SHP77 treated with DMSO at 0.1 percent for 48 hours (cell line): ENCODE results near the gene IGSF3.
"Not testable (repeated sequence)": the region's sequence is repeated elsewhere in the genome, so short reads cannot be mapped to it uniquely, and the experiment has no call there.

Experiments used
- DNase-seq: peaks from one replicate; lab custom pipeline; 2025; lab: John Stamatoyannopoulos, UW

Gene IGSF3

DNA sequence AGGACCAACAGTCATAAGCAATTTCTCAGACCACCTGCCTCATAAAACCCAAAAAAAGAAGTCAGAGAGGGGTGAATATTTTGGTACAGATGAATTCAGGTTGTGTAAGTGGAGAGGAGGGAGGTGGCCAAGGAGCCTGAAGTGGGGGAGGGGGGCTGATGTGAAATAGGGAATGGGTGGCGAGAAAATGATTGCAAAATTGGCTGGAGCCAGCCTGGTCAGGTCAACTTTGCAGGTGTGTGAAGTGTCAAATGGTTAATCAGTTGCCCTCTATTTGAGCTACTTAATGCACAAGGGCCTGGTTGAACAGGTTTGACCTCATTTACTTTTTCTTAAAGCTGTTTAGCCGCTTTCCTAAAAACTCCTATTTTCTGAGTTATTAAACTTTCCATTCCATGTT lies 38.1 kb downstream of the IGSF3 start:
- not testable (repeated sequence) for DNase-seq

DNA sequence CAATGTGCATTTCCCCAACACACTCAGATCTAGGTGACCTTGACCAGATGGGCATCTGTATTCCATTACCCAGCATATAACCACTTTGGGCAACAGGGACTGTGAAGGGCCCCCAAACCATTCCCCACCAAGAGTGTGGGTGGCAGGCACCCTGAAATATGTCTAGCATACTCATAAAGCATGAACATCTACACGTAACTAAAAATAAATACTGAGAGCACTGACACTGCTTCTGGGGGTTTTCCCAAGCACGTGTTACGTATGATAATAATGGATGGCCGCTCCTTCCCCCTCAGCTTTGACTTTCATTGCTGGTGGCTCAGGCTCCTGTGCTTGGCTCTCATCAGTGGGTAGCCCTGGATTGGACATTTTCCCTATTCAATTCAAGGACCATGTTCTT lies 39.1 kb downstream of the IGSF3 start:
- no peak for DNase-seq

DNA sequence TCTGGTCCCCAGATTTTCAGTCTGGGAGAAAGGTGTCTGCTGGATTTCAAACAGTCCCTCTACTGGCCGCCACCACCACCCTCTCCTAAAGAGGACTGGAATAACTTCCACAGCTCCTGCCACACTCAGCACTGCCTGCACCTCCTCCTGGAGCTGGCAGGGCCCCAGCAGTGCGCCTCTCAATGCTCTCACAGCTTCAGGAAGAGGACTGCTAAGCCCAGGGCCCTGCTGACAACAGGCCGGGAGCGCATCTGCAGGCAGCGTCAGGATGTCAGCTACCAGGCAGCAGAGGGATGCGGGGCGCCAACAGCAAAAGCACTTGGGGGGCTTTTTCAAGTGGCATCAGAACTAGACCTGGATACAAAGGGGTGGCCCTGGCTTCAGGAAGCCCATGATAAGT lies 40.2 kb downstream of the IGSF3 start:
- DNase-seq, result not testable (repeated sequence)

DNA sequence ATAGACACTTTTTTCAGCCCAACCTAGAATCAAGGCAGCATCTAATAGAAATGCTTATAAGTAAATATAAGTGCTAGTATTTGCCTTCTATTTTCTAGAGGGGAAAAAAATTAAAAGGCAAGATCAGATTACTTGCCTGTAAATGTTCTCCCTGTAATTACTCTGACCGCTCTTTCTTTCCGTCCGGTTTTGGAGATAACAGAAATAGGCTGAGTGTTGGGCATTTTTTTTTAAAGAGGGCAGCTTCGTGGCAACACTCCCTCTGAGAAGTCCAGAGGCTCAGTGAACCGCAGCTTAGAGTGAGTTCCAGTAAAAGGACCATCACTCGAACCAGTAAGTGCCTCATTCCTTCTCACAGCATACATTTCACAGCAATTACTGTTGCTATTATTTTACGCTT lies 40.6 kb downstream of the IGSF3 start:
- DNase-seq, result not testable (repeated sequence)

DNA sequence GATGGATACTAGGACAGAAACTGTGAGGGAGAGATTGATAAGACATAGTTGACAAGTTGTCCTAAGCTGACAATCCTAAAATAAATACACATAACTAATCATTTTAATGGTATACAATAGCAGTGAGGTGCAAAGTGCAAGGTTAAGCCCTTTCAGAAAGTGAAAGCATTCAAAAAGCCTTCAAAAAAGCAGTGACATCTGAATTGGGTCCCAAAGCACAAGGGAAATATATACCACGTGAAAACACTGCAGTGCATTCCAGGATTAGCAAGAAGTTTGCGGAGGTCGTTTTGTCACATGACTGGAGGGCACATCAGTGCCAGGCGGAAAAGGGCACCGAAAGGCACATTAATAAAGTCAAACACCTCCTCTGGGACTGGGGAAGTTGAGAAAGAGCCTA lies 42.4 kb downstream of the IGSF3 start:
- not testable (repeated sequence) for DNase-seq

DNA sequence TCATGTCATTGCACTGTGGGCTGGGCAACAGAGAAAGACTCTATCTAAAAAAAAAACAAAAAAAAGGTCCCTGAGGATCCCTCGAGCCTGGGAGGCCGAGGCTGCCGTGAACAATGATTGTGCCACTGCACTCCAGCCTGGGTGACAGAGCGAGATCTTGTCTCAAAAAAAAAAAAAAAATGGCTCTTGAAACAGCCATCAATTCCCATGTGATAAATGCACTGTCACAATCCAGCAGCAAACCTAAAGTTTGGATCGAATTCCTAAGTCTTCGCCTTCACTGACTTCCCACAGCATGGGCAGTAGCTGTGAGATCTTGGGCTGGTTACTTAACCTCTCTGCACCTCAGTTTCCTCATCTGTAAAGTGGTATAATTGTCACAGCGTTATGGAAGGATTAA lies 43.5 kb downstream of the IGSF3 start:
- no peak for DNase-seq

DNA sequence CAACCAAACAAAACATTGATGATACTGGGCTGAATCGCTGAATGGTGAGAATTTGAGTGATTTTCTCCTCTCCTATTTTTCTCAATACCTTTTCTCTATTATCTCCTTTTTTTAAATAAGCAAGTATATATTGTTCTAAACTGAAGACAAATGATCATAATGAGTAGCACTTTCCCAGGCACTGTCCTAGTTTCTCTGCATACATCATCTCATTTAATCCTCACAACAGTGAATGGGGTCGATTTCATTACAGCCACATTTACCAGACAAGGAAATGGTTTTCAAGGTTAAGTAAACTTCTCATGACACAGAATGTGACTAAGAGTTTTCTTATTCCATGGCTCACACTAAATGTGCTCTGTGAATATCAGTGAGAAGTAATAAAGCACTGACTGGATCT lies 45.0 kb downstream of the IGSF3 start:
- not testable (repeated sequence) for DNase-seq

DNA sequence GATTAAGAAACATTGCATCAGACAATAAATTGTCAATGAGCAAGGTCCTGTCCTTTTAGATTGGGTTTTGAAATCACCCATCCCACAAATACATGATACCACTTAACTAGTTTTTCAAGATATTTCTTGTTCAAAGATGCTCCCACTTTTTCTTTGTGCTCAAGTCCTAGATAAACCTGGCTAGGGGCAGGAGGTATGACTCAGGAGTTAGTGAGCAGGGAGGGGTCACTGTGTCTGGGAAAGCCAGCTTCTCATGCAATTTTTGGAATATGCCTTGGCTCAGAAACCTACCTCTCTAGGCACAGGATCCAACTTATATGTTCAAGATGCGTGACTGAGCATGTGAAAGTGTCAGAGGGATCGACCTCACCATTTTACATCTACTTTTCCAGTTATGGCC lies 45.8 kb downstream of the IGSF3 start:
- not testable (repeated sequence) for DNase-seq

DNA sequence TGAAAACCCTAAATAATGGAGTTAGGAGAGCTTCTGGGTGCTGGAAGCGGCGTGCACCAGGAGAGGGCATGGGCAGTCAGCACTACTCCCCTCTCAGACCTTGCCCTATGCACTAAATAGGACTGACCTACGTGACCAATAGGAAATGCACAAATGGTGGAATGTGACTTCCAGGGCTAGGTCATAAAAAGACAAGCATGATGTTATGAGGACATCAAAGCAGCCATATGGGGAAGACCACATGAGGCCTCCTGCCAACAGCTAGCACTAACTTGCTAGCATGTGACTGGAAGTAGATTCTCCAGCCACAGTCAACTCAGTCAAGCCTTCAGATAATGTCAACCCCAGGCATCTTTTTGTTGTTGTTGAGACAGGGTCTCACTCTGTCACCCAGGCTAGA lies 47.1 kb downstream of the IGSF3 start:
- not testable (repeated sequence) for DNase-seq

DNA sequence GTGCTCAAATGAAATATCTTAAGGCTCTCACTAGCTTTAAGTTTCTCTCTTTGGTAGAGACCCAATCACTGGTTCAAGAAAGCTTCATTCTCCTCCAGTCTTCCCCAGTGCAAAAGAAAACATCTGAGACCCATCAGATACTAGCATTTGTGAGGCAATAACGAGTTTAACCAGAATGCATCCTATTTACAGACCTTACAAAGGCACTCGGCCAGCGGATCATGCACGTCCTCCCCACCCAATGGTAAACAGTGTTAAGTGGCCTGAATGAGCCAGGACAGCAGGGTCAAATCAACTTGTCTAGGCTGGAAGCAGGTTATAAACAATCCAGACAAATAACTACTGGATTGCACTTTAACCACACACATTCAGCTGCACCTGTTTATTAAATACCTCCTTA lies 48.4 kb downstream of the IGSF3 start:
- DNase-seq, result not testable (repeated sequence)

DNA sequence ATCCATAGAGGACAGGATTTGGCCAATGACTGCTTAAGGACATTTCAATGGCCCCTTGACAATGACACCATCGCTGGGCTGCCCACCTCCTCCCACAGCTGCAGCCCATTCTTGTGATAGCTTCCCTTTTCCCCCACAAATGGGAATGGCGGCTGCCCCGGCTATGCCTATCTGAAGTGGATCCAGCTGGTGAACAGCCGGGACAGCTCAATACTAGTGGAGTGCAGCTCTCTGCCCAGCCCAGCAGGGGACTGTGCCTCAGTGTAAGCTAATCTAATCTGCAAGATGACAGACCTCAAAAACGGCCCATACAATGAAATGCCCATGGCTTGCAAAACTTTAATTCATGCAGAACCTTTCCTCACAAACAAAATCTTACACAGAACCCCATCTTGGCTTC lies 49.7 kb downstream of the IGSF3 start:
- not testable (repeated sequence) for DNase-seq

DNA sequence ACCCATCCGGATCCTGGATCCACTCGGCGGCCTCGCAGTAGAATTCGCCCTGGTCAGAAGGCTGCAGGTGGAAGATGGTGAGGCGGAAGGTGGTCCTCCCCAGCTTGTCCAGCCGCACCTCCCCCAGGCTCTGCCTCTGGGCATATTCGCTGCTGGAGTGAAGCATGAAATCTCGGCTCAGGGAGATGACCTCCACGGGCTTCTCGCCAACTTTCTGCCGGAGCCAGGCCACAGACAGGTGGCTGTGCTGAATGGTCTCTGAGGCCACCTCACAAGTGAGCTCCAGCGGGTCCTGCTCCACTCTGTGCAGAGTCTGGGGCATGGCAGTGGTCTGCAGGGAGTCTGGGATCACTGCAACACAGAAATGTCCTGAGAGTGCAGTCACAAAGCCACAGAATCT lies 53.7 kb downstream of the IGSF3 start:
- not testable (repeated sequence) for DNase-seq

DNA sequence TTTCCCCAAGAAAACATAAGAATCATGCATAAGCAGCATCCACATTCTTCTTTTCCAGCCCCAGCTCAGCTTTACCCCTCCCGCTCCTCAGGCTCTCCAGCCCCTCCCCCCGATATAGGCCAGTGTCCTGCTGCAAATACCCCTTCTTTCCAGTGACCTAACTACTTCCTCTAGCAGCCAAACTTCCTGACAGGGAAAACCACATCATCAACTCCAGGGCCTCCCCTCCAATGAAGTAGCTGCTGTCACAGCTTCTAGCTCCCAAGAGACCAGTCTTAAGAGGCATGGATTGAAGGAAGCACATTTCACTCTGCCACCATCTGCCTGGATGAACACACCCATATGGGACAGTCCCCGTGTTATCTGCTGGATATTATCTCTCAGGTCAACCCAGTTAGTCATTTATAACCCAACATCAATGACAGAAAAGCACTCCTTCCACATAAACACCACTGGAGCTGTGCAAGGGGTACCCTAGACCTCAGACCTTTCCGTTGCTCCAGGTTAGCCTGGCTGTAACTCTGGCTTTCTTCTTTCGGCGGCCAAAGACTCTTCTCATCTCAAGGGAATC lies 57.6 kb downstream of the IGSF3 start:
- DNase-seq, result not testable (repeated sequence)

DNA sequence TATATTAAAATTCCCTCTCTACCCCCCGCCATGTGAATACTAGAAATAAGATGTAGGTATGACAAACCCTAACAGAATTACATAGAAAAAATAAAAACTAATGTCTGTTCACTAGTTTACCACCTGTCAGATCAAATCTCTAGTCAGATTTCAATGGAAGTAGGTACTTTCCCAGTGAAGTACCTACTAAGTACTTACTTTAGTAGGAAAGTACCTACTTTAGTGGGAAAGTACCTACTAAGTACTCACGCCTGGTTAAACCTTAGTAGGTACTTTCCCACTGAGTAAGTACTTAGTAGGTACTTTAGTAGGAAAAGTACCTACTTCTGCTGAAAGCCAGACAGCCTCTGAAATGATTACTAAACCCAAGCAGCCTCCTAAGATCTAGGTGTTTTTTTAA lies 58.7 kb downstream of the IGSF3 start:
- not testable (repeated sequence) for DNase-seq

DNA sequence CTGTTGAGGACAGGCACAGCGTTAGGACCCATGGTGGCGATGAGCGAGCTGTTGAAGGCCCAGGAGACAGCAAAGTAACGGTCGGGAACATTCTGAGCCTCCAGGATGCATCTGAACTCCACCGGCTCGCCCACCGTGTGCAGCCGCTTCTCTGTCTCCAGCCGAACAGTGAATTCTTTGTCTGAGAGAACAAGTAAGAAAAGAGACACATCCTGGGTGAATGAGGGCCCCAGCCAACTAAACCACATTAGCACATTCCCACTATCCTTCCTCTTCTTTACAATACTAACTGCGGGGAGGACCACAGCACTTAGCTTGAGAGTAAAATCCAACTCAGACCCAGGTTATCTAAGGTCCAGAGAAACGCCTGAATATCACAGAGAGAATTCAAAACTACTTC lies 59.4 kb downstream of the IGSF3 start:
- DNase-seq, result not testable (repeated sequence)

DNA sequence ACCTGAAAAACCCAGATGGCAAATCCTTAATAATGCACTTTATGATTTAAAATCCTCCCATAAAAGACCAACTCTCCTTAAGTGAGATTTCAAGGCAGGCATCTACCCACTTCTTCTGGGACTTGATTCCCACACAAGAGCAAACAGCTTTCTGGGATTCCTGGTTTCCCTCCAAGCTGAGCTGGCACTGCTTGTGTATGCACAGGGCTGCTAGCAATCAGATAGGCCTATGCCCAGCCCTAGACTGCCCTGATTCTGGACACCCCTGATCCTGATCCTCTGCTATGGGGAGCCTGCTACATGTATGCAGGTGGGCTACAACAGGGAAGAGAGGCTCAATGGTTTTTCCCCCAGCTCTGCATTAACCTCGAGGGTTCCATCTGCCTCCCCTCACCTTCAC lies 60.1 kb downstream of the IGSF3 start:
- DNase-seq, result not testable (repeated sequence)

DNA sequence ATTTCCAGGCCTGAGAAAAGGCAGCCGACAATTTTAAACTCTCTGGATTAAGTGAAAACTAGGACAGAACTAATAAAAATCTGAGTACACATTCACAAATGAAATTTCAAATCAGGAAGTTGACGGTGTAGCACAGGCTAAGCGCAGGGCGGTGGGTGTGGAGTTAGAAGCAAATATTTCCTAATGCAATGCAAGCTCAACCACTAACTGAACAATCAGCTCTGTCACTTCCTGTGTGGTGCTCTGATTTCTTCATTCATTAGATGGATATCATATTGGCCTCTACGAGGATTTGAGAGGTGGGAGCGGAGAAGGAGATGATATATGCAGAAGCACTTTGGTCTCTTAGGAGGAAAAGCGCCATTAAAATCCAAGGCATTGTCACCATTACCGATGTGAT lies 61.5 kb downstream of the IGSF3 start:
- not testable (repeated sequence) for DNase-seq

DNA sequence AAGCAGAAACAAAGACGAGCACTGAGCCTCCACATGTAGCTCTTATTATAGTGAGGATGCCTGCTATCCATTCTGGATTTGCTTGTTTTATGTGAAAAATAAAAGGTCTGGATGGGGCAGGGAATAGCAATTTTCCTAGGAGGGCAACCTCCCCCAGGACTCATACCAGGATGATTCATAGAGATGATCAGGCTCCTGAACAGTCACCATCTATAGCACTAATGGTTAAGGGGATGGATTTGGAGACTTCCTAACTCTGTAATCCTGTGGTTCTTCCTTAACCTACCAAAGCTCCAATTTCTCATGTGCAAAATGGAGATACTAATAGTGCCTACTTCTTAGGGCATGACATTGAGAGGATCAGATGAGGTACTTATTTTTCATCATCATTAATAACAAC lies 62.2 kb downstream of the IGSF3 start:
- no peak for DNase-seq

DNA sequence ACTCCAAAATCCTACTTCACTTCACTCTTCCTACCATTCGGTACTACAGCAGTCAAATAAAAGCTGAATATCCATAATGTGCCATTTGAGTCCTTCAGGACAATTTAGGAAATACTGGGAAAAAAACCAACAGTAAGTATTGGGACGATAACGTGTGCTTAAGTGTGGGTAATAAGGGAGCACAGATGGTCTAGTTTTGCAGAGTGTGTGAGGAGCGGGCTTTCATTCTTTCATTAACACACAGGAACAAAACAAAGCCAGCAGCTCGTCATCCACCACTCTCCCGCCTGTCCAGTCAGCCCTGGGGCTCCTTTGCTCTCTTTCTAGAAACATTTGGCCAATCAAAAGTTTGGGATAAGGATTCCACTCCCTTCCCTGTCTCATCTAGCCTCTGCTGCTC lies 63.1 kb downstream of the IGSF3 start:
- not testable (repeated sequence) for DNase-seq

DNA sequence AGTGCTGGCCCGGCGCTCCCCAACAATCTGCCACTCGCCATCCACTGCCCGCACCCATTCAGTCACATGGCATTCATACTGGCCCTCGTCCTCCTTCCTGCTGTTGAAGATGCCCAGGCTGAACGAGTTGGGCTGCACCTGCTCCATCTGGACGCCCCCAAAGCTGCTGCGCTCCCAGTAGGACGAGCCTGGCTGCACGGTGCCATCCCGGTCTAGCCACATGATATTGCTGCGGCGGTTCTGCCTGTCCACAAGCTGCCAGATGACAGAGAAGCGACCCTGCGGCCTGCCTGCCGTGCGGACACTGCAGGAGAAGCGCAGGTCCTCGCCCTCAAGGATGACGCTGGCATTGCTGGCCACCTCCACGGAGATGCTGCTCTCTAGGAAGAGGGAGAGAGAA lies 63.9 kb downstream of the IGSF3 start:
- DNase-seq, result not testable (repeated sequence)

DNA sequence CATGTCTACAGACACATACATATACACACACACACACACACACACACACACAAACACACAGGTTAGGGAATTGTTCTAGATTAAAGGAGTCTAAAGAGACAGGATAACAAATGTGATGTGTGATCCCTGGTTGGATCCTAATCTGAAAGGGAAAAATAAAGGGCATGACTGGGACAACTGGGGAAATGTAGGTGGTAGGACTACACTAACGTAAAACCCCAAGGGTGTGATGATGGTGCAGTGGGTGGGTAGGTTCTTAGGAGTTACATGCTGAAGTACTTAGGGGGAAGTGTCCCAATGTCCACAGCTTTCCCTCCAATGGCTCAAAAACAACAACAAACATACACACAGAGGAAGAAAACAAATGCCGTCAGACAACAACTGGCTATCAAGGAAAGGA lies 68.2 kb downstream of the IGSF3 start:
- not testable (repeated sequence) for DNase-seq

DNA sequence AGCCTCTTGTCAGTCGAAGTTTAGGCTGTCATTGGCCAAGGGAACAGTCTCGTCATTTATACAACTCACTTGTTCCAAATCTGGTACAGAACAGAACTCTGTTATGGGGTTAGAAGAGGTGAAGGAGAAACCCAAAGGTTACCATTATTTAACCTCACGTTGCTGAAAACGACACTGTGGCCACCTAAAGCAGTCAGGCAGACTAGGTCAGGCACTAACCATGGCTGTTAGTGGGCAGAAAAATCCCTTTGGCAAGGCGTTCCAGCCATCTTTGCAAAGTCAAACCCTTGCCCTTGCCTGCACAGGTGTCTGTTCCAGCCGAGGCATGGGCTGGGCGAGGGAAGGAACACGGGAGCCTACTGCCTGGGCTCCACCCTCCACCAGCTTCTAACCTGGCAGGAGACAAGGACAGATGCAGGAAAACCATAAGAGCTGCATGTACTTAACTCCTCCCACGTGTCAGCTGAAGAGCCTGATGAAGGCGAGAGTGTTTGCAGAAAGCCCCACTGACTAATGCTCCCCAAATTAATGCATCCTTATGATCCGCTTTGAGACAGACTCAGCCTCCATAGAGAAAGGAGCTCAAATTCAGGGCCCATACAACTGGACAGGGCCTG lies 69.0 kb downstream of the IGSF3 start:
- not testable (repeated sequence) for DNase-seq

DNA sequence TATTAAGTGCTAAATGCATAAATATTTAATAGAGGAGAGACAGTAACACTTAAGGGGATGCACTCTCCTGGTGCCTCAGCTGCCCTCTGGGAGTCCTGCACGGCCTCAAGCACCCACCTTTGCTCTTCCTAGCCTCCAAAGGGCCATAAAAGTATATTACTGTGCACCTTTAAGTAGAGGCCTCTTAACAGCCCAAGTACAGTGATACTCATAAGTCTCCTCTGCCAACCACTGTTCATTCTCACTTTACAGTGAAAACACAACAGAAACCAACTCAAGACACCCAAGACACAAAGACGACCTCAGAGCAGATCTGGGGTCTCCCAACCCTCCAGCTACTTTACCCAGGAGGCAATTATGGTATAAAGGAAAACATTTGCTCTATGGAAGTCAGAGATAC lies 70.1 kb downstream of the IGSF3 start:
- not testable (repeated sequence) for DNase-seq

DNA sequence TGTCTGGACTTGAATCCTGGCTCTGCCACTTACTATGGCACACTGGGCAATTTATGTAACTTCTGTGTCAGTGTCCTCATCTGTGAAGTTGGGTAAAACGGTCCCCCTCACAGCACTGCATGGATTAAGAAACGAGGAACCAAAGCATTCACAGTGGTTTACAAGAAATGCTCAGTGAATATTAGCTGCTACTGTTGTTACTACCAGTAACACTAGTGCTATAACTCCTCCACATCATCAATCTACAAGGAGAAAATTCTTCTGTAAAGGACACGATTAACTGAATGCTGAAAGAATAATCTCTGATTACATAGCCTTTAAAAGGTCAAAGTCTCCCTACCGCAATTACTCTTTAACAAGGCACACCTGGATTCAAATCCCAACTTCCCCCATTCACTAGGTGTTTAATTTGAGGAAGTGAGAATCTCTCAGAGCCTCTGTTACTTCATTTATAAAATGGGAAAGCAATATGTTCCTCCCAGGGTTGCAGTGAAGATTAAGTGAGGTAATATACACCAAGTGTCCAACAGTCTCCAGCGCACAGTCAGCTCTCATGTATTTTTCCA lies 70.7 kb downstream of the IGSF3 start:
- not testable (repeated sequence) for DNase-seq
